ENCODE data around the gene ABCC5.

Gene ABCC5

DNA sequence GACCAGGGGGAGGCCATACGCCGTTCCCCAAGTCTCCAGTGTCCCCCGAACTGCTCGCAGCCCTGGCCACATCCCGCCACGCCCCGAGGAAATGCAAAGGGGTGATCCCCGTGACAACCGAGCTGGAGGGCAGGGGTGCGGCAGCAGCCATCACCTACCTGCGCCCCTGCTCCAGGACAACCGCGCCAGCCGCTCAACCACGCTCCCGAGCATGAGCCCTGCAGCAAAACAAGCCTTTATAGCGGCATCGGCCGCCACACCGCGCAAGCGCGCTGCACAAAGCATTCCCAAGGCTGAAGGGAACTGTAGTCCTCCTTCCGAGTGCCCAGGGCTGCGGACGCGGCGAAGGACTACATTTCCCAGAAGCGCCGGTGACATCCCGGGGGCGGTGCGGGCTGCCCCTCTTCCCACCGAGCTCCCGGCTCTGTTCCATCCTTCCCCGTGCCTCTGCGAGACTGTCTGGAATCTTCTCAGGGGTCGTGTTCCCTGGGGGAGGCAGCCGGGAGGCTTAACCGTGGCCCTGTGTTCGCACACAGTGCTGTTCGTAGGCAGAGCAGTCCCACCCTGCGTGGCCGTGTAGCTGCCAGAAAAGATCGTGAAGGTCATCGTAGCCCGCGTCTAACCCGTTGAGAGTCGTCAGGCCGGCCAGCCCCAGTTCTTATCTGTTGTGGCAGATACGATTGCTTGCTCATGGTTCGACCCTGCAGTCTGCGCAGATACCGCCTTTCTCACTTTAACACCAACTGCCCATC, at the start of gene ABCC5:
ABCC5 (minus strand) TSS at position 213 of the 752 bp plus-strand sequence. CDS start 3,492 bp downstream, outside the sequence.
- peak within 1 kb of the TSS; percentile 77 for H3K27ac ChIP-seq (ENCODE audit: low read length)
- peaks cover 10% of the 10 kb centered on the region; the same call in 1 of the 2 replicates for H3K36me3 ChIP-seq (ENCODE audit: insufficient read depth, low read length)
- peak within 1 kb of the TSS; percentile 63 to 96 for H3K4me3 ChIP-seq (ENCODE audit: low read depth in 1 of 2, low read length in 2 of 2)
- H3K9ac ChIP-seq (ENCODE audit: low read depth, low read length): peak within 1 kb of the TSS; percentile 80
- peak within 1 kb of the TSS; percentile 96 for H3K4me2 ChIP-seq (ENCODE audit: insufficient read depth, low read length)
- H3K4me1 ChIP-seq (ENCODE audit: insufficient read depth, low read length): peaks cover 35% of the 10 kb centered on the region
- H2AFZ ChIP-seq (ENCODE audit: low read depth, low read length): peak within 1 kb of the TSS; percentile 99
- H3K9me3 ChIP-seq (ENCODE audit: insufficient read depth, low read length, severe bottlenecking): no peaks in the 10 kb centered on the region
- ATAC-seq (ENCODE audit: insufficient read depth, low read depth) (peak; percentile 98), DNase-seq (peak; percentile 91)
- H4K20me1 ChIP-seq (ENCODE audit: insufficient read depth, low read length): no peaks in the 10 kb centered on the region
- TF ChIP-seq CTCF (IDR thresholded peaks at IDR 0.05; ENCODE audit: borderline replicate concordance, extremely low read depth, low read length, poor library complexity, severe bottlenecking) (no peak), EZH2 (IDR thresholded peaks at IDR 0.05; ENCODE audit: borderline replicate concordance, low read depth, low read length, severe bottlenecking) (no peak)
- peaks cover 3% of the 10 kb centered on the region for H3K27me3 ChIP-seq (ENCODE audit: insufficient read depth, low read length, poor library complexity)
- peaks cover 28% of the 10 kb centered on the region for H3K79me2 ChIP-seq (ENCODE audit: insufficient read depth, low read length)

GRCh38 chr3:184066211-184066610, 48.5 kb upstream of the ABCC5 start:
- Histone ChIP-seq H3K4me2 (ENCODE audit: insufficient read depth, low read length) (no peak overlapping the region), H3K9me3 (ENCODE audit: insufficient read depth, low read length, severe bottlenecking) (peaks cover 2% of the 10 kb centered on the region), H3K27ac (ENCODE audit: low read length) (no peak overlapping the region), H3K27me3 (ENCODE audit: insufficient read depth, low read length, poor library complexity) (no peaks in the 10 kb centered on the region), H3K4me1 (ENCODE audit: insufficient read depth, low read length) (no peaks in the 10 kb centered on the region), H3K9ac (ENCODE audit: low read depth, low read length) (no peak overlapping the region), H4K20me1 (ENCODE audit: insufficient read depth, low read length) (no peaks in the 10 kb centered on the region), H2AFZ (ENCODE audit: low read depth, low read length) (no peak overlapping the region), H3K4me3 (ENCODE audit: low read depth in 1 of 2, low read length in 2 of 2) (no peak overlapping the region), H3K79me2 (ENCODE audit: insufficient read depth, low read length) (no peaks in the 10 kb centered on the region), H3K36me3 (ENCODE audit: insufficient read depth, low read length) (no peaks in the 10 kb centered on the region)
- ATAC-seq (ENCODE audit: insufficient read depth, low read depth) (no peak), DNase-seq (no peak)
- no peak for TF ChIP-seq CTCF (IDR thresholded peaks at IDR 0.05; ENCODE audit: borderline replicate concordance, extremely low read depth, low read length, poor library complexity, severe bottlenecking)
- no peak for TF ChIP-seq EZH2 (IDR thresholded peaks at IDR 0.05; ENCODE audit: borderline replicate concordance, low read depth, low read length, severe bottlenecking)

DNA sequence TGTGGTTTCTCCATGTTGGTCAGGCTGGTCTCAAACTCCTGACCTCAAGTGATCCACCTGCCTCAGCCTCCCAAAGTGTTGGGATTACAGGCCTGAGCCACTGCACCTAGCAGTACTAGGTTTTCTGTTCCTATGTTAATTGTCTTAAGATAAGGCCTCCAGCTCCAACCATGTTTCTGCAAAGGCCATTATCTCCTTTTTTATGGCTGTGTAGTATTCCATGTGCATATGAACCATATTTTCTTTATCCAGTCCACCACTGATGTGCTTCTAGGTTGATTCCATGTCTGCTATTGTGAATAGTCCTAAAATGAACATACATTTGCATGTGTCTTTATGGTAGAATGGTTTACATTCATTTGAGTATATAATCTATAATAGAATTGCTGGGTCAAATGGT, 45.0 kb upstream of the ABCC5 start:
- H3K27ac ChIP-seq (ENCODE audit: low read length): no peak overlapping the region
- H3K36me3 ChIP-seq (ENCODE audit: insufficient read depth, low read length): no peaks in the 10 kb centered on the region
- no peaks in the 10 kb centered on the region for H4K20me1 ChIP-seq (ENCODE audit: insufficient read depth, low read length)
- H3K4me1 ChIP-seq (ENCODE audit: insufficient read depth, low read length): no peaks in the 10 kb centered on the region
- no peaks in the 10 kb centered on the region for H3K9me3 ChIP-seq (ENCODE audit: insufficient read depth, low read length, severe bottlenecking)
- no peak for ATAC-seq (ENCODE audit: insufficient read depth, low read depth)
- TF ChIP-seq CTCF (IDR thresholded peaks at IDR 0.05; ENCODE audit: borderline replicate concordance, extremely low read depth, low read length, poor library complexity, severe bottlenecking) (no peak), EZH2 (IDR thresholded peaks at IDR 0.05; ENCODE audit: borderline replicate concordance, low read depth, low read length, severe bottlenecking) (no peak)
- no peaks in the 10 kb centered on the region for H3K79me2 ChIP-seq (ENCODE audit: insufficient read depth, low read length)
- H3K4me2 ChIP-seq (ENCODE audit: insufficient read depth, low read length): no peak overlapping the region
- no peak overlapping the region for H3K4me3 ChIP-seq (ENCODE audit: low read depth in 1 of 2, low read length in 2 of 2)
- H2AFZ ChIP-seq (ENCODE audit: low read depth, low read length): no peak overlapping the region
- no peak for DNase-seq
- no peaks in the 10 kb centered on the region for H3K27me3 ChIP-seq (ENCODE audit: insufficient read depth, low read length, poor library complexity)
- H3K9ac ChIP-seq (ENCODE audit: low read depth, low read length): no peak overlapping the region

Measured in DND-41 (cell line).